ENCODE measurements around the gene COL15A1.

GRCh38 chr9:98967680-98968079 is 24.0 kb downstream of the COL15A1 start:
- no peak for TF ChIP-seq ELF4 (IDR thresholded peaks at IDR 0.05)
- TF ChIP-seq BHLHE40 (IDR thresholded peaks at IDR 0.05; ENCODE audit: borderline replicate concordance): no peak
- no peak for TF ChIP-seq FOXM1 (IDR thresholded peaks at IDR 0.05; ENCODE audit: borderline replicate concordance)
- TF ChIP-seq L3MBTL2 (conservative IDR thresholded peaks at IDR 0.05): no peak
- TF ChIP-seq SP1 (IDR thresholded peaks at IDR 0.05): no peak
- TF ChIP-seq FOXK2 (IDR thresholded peaks at IDR 0.05): no peak
- TF ChIP-seq FOXA1 (IDR thresholded peaks at IDR 0.05): no peak
- TF ChIP-seq ARNT (IDR thresholded peaks at IDR 0.05): no peak
- TF ChIP-seq CTBP1 (IDR thresholded peaks at IDR 0.05; ENCODE audit: borderline replicate concordance): no peak
- no peak for TF ChIP-seq HDGF (IDR thresholded peaks at IDR 0.05; ENCODE audit: borderline replicate concordance)
